ENCODE results near the gene JAKMIP1.

JAKMIP1 gene

DNA sequence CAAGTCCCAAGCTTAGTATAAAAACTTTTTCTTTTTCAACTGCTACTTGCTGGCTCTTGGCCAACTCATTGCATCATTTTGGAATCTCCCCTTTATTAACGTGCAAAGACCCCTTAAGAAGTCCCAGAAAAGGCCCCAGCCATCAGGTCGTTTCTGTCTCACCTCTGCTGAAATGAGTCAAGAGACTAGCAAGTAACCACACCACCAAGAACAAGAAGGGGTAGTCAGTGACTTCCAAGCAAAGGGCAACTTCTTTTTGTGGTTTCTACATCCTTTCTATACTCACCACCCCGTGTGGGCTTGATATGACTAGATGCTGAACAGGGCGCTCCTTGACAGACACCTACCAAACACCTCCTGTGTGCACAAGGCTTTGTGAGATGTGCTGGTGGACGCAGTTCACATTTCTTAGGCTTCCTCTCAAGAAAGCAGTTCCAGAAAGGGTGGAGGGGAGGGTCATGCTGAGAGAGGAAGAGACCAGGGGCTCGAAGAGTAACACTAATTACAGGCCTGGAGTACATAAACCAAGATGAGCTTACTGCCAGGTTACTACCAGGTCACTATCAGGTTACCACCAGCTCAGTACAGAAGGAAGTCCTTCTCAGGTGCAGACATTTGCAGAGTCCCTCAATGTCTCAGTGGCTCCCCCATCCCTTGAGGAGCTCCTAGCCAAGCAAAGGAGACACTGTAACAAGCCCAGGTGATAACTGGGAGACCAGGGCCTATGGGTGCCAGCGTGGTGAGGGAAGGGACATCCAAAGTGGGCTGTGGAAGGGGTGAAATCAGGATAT lies 19.3 kb downstream of the JAKMIP1 start:
- Histone ChIP-seq H3K4me3 (ENCODE audit: low read length, poor library complexity, severe bottlenecking) (peak overlapping the region; percentile 26), H3K27me3 (ENCODE audit: insufficient read depth, low read length, poor library complexity, severe bottlenecking) (no peaks in the 10 kb centered on the region), H3K9me2 (replicated peaks; ENCODE audit: low read depth, low read length) (no peaks in the 10 kb centered on the region), H3K4me1 (ENCODE audit: insufficient read depth, low read length, poor library complexity, severe bottlenecking) (peaks cover 50% of the 10 kb centered on the region), H3K9ac (ENCODE audit: low read depth, low read length, poor library complexity, severe bottlenecking) (peak overlapping the region; percentile 37), H3K79me2 (ENCODE audit: insufficient read depth, low read length) (no peaks in the 10 kb centered on the region), H3K9me3 (ENCODE audit: insufficient read depth, low read depth, low read length) (no peaks in the 10 kb centered on the region), H3F3A (ENCODE audit: low read depth) (no peaks in the 10 kb centered on the region), H4K20me1 (ENCODE audit: insufficient read depth, low read length, poor library complexity, severe bottlenecking) (no peaks in the 10 kb centered on the region), H2AFZ (ENCODE audit: low read length) (no peak overlapping the region), H3K4me2 (ENCODE audit: low read depth, low read length, poor library complexity, severe bottlenecking) (peak overlapping the region; percentile 59), H3K36me3 (ENCODE audit: insufficient read depth, low read length) (no peaks in the 10 kb centered on the region)
- TF ChIP-seq CTCF (conservative IDR thresholded peaks at IDR 0.05; ENCODE audit: low read length) (no peak), EZH2phosphoT487 (IDR thresholded peaks at IDR 0.05; ENCODE audit: borderline replicate concordance) (no peak)

DNA sequence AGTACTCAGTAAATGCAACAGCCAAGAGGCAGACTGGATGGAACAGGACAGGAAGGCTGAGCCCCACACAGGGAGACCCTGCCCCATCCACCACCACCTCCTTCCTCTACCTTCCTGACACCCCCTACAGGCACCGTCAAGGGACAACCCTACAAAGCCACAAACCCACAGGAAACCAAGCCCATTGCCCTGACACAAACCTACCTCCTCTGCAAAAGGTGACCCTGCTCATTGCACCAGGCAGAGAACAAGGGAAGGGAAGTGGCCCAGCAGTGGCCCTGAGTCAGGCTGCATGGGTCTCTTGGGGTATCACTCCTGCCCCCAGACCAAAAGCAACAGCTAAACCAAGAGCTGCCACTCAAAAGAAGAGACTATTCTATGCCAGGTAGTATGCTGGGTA lies 21.0 kb downstream of the JAKMIP1 start:
- Histone ChIP-seq H3K9me3 (ENCODE audit: insufficient read depth, low read depth, low read length) (no peaks in the 10 kb centered on the region), H4K20me1 (ENCODE audit: insufficient read depth, low read length, poor library complexity, severe bottlenecking) (no peaks in the 10 kb centered on the region), H3K4me1 (ENCODE audit: insufficient read depth, low read length, poor library complexity, severe bottlenecking) (peaks cover 47% of the 10 kb centered on the region), H3F3A (ENCODE audit: low read depth) (no peaks in the 10 kb centered on the region), H3K79me2 (ENCODE audit: insufficient read depth, low read length) (no peaks in the 10 kb centered on the region), H3K27me3 (ENCODE audit: insufficient read depth, low read length, poor library complexity, severe bottlenecking) (no peaks in the 10 kb centered on the region), H2AFZ (ENCODE audit: low read length) (no peak overlapping the region), H3K9ac (ENCODE audit: low read depth, low read length, poor library complexity, severe bottlenecking) (no peak overlapping the region), H3K4me2 (ENCODE audit: low read depth, low read length, poor library complexity, severe bottlenecking) (peak overlapping the region; percentile 59), H3K9me2 (replicated peaks; ENCODE audit: low read depth, low read length) (no peaks in the 10 kb centered on the region), H3K4me3 (ENCODE audit: low read length, poor library complexity, severe bottlenecking) (peak overlapping the region; percentile 17), H3K36me3 (ENCODE audit: insufficient read depth, low read length) (no peaks in the 10 kb centered on the region)
- TF ChIP-seq EZH2phosphoT487 (IDR thresholded peaks at IDR 0.05; ENCODE audit: borderline replicate concordance) (no peak), CTCF (conservative IDR thresholded peaks at IDR 0.05; ENCODE audit: low read length) (no peak)

DNA sequence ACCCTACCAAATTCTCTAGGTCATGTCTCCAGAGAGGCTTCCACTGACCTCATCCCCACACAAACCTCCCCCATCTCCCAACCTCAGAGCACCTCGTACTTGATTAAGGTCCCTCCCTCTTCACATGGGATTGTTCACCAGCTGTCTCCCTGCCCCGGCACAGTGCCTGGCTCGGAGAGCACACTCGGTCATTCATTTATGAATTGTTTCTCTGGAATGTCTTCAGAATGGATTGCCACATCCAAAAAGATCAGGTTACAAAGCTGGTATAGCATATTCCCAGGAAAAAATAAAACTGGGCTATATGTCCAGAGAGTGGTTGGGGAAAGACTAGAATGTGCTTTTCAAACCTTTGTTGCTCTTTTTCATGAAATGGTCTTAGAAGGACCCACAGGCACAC lies 21.6 kb downstream of the JAKMIP1 start:
- no peaks in the 10 kb centered on the region for H3K9me3 ChIP-seq (ENCODE audit: insufficient read depth, low read depth, low read length)
- H3K4me3 ChIP-seq (ENCODE audit: low read length, poor library complexity, severe bottlenecking): peak overlapping the region; percentile 17
- H3K79me2 ChIP-seq (ENCODE audit: insufficient read depth, low read length): no peaks in the 10 kb centered on the region
- H2AFZ ChIP-seq (ENCODE audit: low read length): no peak overlapping the region
- H3K4me2 ChIP-seq (ENCODE audit: low read depth, low read length, poor library complexity, severe bottlenecking): peak overlapping the region; percentile 59
- no peaks in the 10 kb centered on the region for H3K27me3 ChIP-seq (ENCODE audit: insufficient read depth, low read length, poor library complexity, severe bottlenecking)
- no peaks in the 10 kb centered on the region for H3K9me2 ChIP-seq (replicated peaks; ENCODE audit: low read depth, low read length)
- no peaks in the 10 kb centered on the region for H3F3A ChIP-seq (ENCODE audit: low read depth)
- TF ChIP-seq EZH2phosphoT487 (IDR thresholded peaks at IDR 0.05; ENCODE audit: borderline replicate concordance) (no peak), CTCF (conservative IDR thresholded peaks at IDR 0.05; ENCODE audit: low read length) (no peak)
- peaks cover 41% of the 10 kb centered on the region for H3K4me1 ChIP-seq (ENCODE audit: insufficient read depth, low read length, poor library complexity, severe bottlenecking)
- no peaks in the 10 kb centered on the region for H3K36me3 ChIP-seq (ENCODE audit: insufficient read depth, low read length)
- no peaks in the 10 kb centered on the region for H4K20me1 ChIP-seq (ENCODE audit: insufficient read depth, low read length, poor library complexity, severe bottlenecking)
- no peak overlapping the region for H3K9ac ChIP-seq (ENCODE audit: low read depth, low read length, poor library complexity, severe bottlenecking)

All from Loucy (cell line).